HepG2 (cell line): ENCODE data around the gene TBX21. TPM values are rescaled to one million over a fixed set of nuclear protein-coding genes. Genes with fewer than 3 reads are reported as not detected.

ENCODE experiments used
- AKAP8 ChIP-seq: sonication (generic); formaldehyde crosslinking; IDR thresholded peaks from 2 replicates; pipeline ENCODE4 v1.5.1; 2020; ENCODE audit warnings: mild to moderate bottlenecking, missing genetic modification reagents
- BCL6 ChIP-seq: IDR thresholded peaks from 2 replicates; pipeline ENCODE4 v1.6.1; 2016; ENCODE audit warnings: missing genetic modification reagents, missing compliant biosample characterization
- ETV5 ChIP-seq: IDR thresholded peaks from 2 replicates; pipeline ENCODE4 v1.6.1; 2018; ENCODE audit warnings: missing biosample characterization, missing genetic modification reagents, inconsistent platforms, borderline replicate concordance
- FOSL1 ChIP-seq: sonication (generic); formaldehyde crosslinking; IDR thresholded peaks from 2 replicates; pipeline ENCODE4 v1.9.0; 2021; ENCODE audit warnings: missing genetic modification reagents, borderline replicate concordance
- HOXA9 ChIP-seq: sonication (generic); formaldehyde crosslinking; IDR thresholded peaks from 2 replicates; pipeline ENCODE4 v1.8.1; 2022; ENCODE audit warnings: missing genetic modification reagents, mild to moderate bottlenecking, moderate library complexity, borderline replicate concordance
- KDM5A ChIP-seq: fragments of 200-600 bp; sonication (generic); IDR thresholded peaks from 2 replicates; pipeline ENCODE4 v1.7.0; 2018; ENCODE audit warnings: antibody characterized with exemption, mild to moderate bottlenecking, low read length, borderline replicate concordance
- MIXL1 ChIP-seq: IDR thresholded peaks from 2 replicates; pipeline ENCODE4 v1.6.1; 2016
- NCOA5 ChIP-seq: sonication (generic); formaldehyde crosslinking; IDR thresholded peaks from 2 replicates; pipeline ENCODE4 v1.4.0; 2020; ENCODE audit warnings: missing genetic modification reagents
- ZFP62 ChIP-seq: sonication (generic); formaldehyde crosslinking; IDR thresholded peaks from 2 replicates; pipeline ENCODE4 v1.4.0; 2020; ENCODE audit warnings: missing genetic modification reagents
- ZHX2 ChIP-seq, 2 experiments: sonication (generic) in 1 of 2; formaldehyde crosslinking in 1 of 2; IDR thresholded peaks; 2 replicates each; pipeline versions ENCODE4 v1.6.1 to v1.9.0; 2014 to 2022; ENCODE audit warnings: antibody characterized with exemption in 1 of 2, borderline replicate concordance in 1 of 2, inconsistent platforms in 1 of 2, low read depth in 1 of 2, missing genetic modification reagents in 1 of 2
- ZNF17 ChIP-seq: sonication (generic); formaldehyde crosslinking; IDR thresholded peaks from 2 replicates; pipeline ENCODE4 v1.5.0; 2020; ENCODE audit warnings: mild to moderate bottlenecking, missing genetic modification reagents
- ZNF235 ChIP-seq: sonication (generic); formaldehyde crosslinking; IDR thresholded peaks from 2 replicates; pipeline ENCODE4 v1.8.1; 2023; ENCODE audit warnings: mild to moderate bottlenecking, missing genetic modification reagents, borderline replicate concordance
- ZNF329 ChIP-seq: sonication (generic); formaldehyde crosslinking; IDR thresholded peaks from 2 replicates; pipeline ENCODE4 v1.9.0; 2021; ENCODE audit warnings: low read depth, mild to moderate bottlenecking, missing genetic modification reagents
- ZNF331 ChIP-seq: sonication (generic); formaldehyde crosslinking; IDR thresholded peaks from 2 replicates; pipeline ENCODE4 v1.4.0; 2020; ENCODE audit warnings: missing genetic modification reagents
- ZNF574 ChIP-seq: sonication (generic); formaldehyde crosslinking; IDR thresholded peaks from 2 replicates; pipeline ENCODE4 v1.4.0; 2020; ENCODE audit warnings: missing genetic modification reagents
- polyA plus RNA-seq, 8 experiments: library from polyadenylated mRNA; depleted of rRNA in 3 of 8; stranded (reverse) in 7 of 8; unstranded in 1 of 8; fragments of >200 nt; fragmentation: Illumina TruSeq in 4 of 8; extraction: Trizol in 4 of 8; gene quantifications; 2 replicates each; pipeline versions ENCODE4 v1.2.1 to v1.2.3, GENCODE V29; 2011 to 2016; ENCODE audit warnings: low read depth in 4 of 8, missing spikeins in 1 of 8, mixed read lengths in 1 of 8; ENCODE audit not compliant: insufficient read depth in 1 of 8
- total RNA-seq, 5 experiments: library from RNA; depleted of rRNA; stranded (reverse); fragments of >200 nt; fragmentation: Illumina TruSeq; extraction: Trizol; gene quantifications; 2 replicates each; pipeline ENCODE4 v1.2.3, GENCODE V29; 2016; ENCODE audit warnings: low read depth in 1 of 5
- TF ChIP-seq, protein P1 (sequence below): sonication (generic); formaldehyde crosslinking; IDR thresholded peaks from 2 replicates; pipeline ENCODE4 v1.4.0; 2020; ENCODE audit warnings: missing genetic modification reagents
- TF ChIP-seq, protein P2 (sequence below): IDR thresholded peaks from 2 replicates; pipeline ENCODE4 v1.6.1; 2012; ENCODE audit warnings: inconsistent platforms

TBX21 gene
- total and polyA plus RNA-seq, 2 of the 13 experiments (the other 11 are each of a cell fraction or from before 2014, with no cell fraction given): not detected

DNA sequence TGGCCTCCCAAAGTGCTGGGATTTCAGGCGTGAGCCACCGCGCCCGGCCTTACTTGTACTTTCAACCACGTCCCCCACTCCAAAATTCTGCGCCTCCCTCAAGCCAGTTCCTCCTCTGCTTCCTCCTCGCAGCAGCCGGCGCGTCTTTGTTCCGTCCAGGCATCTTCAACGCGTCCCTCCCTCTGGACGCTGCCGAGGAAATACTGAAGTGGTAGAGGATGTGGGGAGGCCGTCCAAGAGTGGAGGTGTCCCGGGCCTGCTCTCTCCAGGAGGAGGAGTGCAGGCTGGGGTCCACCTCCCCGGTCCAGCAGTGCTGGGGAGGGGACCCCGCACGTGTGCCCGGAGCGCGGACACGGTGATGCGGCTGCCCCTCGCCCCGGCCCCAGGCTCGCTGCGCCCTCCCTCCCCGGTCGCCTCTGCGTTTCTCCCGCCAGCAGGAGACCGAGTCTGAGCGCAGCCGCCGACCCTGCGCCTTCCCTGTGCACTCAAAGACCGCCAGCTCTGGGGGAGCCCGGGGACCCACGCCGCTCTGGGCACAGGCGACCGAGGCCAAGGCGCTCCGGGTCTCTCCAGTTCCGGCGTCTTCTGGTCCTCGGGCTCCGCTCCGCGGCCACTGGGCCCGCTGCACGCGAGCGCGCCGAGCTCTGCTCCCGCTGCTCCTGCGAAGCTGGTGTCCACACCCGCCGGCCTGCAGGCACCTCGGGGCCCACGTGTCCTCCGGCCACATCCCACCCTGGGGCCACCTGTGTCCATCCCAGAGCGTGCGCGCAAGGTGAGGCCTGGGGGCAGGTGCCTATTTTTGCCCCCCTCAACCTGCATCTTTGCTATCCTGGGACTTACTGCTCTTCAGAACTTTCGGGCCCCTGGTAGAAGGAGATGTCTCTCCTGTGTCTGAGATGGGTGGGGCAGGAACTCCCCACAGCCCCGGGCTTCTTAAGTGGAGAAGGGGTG lies 56.9 kb downstream of the TBX21 start (continued):
- TF ChIP-seq ZNF574 (0 out of 2 replicates have a peak, but pooled peaks have one; percentile 41), KDM5A (no peak), ZNF17 (no peak), ZNF329 (CRISPR knock-in tag) (0 out of 2 replicates have a peak, but pooled peaks have one; percentile 34), BCL6 (CRISPR knock-in tag) (0 out of 2 replicates have a peak, but pooled peaks have one; percentile 12), NCOA5 (no peak), MIXL1 (CRISPR knock-in tag) (no peak), HOXA9 (CRISPR knock-in tag) (no peak), ZNF331 (CRISPR knock-in tag) (no peak), ZNF235 (CRISPR knock-in tag) (0 out of 2 replicates have a peak, but pooled peaks have one; percentile 29), FOSL1 (CRISPR knock-in tag) (no peak), ZFP62 (CRISPR knock-in tag) (no peak), ETV5 (CRISPR knock-in tag) (no peak), AKAP8 (CRISPR knock-in tag) (no peak), ZHX2 (IDR thresholded peaks at IDR 0.05; ENCODE audit: low read depth) (no peak), ZHX2 (CRISPR knock-in tag; IDR thresholded peaks at IDR 0.05; ENCODE audit: borderline replicate concordance) (no peak)
- TF ChIP-seq, protein P1, sequence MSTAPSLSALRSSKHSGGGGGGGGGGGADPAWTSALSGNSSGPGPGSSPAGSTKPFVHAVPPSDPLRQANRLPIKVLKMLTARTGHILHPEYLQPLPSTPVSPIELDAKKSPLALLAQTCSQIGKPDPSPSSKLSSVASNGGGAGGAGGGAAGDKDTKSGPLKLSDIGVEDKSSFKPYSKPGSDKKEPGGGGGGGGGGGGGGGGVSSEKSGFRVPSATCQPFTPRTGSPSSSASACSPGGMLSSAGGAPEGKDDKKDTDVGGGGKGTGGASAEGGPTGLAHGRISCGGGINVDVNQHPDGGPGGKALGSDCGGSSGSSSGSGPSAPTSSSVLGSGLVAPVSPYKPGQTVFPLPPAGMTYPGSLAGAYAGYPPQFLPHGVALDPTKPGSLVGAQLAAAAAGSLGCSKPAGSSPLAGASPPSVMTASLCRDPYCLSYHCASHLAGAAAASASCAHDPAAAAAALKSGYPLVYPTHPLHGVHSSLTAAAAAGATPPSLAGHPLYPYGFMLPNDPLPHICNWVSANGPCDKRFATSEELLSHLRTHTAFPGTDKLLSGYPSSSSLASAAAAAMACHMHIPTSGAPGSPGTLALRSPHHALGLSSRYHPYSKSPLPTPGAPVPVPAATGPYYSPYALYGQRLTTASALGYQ (CRISPR knock-in tag): no peak
- TF ChIP-seq, protein P2, sequence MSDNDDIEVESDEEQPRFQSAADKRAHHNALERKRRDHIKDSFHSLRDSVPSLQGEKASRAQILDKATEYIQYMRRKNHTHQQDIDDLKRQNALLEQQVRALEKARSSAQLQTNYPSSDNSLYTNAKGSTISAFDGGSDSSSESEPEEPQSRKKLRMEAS: peak; percentile 36; the same call in 1 of the 2 replicates
